SKM-1 (cell line): Measurements from ENCODE around the gene DPYSL4.

Source experiments
- DNase-seq: peaks from one replicate; lab custom pipeline; 2025; ENCODE audit not compliant: unreplicated experiment; lab: John Stamatoyannopoulos, UW

DPYSL4 gene

DNA sequence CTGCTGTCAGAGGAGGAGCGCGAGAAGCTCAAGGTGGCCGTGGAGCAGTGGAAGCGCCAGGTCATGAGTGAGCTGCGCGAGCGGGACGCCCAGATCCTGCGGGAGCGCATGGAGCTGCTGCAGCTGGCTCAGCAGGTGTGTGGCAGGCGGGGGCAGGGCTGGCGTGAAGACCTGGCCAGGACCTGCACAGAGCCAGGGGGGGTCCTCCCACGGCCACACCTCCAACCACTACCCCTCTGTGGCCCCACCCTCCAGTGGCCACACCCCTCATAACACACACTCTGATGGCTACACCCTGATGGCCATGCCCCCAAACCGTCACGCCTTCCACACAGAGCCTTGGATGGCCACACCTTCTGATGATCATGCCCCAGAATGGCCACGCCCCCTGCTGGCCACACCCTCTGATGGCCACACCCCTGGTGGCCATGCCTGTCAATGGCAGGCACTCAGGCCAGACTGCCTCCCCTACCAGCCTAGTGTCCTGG, 23.4 kb upstream of the DPYSL4 start:
- no peak for DNase-seq

DNA sequence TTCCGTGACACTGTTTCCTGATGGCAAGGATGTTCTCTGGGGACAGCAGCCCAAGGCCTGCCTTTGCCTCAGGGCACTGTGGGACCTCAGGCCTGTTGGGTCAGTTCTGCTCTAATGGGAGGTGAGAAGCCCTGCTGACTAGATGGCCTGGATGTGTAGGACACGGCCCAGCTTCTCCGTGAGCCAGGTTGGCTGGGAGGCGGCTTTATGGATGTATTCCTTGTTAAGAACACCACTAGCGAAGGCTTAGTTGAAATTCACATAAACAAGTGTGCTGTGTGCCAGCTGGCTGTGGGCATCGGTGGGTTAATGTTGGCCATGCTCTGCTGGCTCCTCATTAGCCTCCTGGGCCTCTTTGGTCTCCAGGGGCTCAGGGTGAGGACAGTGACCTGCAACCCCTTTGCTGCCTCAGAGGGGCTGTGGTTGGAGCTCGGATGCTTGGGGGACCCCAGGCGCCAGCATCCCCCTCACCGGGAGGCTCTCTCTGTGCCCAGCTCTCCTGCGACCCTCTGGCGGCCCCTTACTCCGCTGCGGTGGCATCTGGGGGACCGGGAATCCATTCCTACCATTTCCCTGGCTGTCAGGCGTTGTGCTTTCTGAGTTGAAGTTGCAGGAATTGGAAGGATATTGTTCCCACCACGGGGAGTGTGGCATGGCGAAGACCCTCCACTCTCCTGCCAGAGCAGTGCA, 22.8 kb upstream of the DPYSL4 start:
- DNase-seq, result no peak

DNA sequence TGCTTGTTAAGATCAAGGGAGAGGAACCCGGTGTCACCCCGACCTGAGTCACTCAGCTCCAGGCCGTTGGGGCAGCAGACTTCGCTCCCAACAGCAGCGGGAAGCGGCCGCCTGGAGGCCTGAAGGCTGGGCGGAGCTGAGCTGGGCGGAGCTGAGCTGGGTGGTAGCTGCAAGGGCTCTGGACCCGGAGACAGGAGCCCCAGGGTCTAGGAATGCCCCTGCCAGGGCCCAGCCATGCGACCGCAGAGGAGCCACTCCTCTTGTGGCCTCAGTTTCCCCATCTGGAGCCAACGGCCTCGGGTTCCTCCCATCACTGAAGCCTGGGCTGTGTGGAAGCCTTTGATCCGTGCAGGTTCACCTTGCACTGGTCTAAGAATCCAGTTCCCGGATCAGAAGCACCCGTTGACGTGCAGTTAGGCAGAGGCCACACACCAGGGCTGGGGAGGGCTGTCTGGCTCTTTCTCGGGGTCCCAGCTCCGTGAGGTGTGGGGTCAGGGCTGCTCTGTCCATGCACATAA, 21.9 kb upstream of the DPYSL4 start:
- DNase-seq, result no peak

DNA sequence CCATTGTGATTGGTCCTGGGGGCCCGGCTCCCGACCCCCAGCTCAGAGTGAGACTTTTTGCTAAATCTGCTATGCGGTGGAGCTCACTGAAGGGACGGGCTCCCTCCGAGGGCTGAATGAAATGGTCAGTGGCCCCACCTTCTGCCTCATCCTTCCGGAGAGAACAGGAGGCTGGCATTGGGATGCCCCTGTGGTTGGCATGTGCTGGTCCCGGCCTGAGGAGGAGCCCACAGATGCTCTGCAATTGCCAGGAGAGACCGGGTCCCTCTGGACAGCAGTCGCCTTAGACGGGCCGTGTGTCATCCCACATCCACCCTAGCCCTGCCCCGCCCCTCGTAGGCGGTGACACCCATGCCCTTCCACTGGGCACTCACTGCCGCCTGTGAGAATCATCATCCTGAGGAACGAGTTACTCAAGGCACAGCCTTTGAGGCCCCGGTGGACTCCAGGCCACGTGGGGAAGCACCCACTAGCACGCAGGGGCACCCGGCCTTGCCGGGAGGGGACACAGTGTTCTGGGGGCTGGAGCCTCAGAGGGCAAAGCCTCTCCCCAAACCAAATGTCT, 21.2 kb upstream of the DPYSL4 start:
- no peak for DNase-seq

DNA sequence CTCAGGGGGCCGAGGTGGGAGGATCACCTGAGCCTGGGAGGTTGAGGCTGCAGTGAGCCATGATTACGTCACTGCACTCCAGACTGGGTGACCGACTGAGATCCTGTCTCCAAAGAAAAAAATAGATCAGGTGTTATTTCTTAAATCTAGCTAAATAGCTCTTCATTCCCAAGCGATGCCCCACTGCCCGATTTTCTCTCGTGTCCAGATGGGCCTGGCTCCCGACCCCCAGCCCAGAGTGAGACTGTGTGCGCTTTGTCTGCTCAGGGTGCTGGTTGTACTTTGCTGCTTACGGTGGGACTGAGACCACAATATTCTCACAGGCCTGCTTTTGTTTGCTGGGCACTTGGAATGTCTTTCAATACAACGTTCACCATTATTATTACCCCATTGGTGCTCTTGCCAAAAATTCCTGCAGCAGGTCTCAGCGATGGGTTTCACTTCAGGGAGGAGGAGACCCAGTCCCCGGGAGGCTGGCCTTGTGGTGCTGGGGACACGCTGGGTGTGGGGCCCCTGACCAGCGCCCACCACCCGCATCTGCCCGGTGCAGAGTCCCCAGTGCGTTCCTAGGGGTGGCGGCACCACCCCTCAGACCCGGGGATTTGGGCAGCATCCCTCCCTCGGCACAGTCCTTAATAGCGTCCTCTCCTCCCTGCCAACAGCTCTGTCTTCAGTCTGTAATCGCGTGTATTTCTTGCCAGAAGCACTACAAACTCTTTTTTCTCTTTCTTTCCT, 20.4 kb upstream of the DPYSL4 start:
- DNase-seq, result no peak

DNA sequence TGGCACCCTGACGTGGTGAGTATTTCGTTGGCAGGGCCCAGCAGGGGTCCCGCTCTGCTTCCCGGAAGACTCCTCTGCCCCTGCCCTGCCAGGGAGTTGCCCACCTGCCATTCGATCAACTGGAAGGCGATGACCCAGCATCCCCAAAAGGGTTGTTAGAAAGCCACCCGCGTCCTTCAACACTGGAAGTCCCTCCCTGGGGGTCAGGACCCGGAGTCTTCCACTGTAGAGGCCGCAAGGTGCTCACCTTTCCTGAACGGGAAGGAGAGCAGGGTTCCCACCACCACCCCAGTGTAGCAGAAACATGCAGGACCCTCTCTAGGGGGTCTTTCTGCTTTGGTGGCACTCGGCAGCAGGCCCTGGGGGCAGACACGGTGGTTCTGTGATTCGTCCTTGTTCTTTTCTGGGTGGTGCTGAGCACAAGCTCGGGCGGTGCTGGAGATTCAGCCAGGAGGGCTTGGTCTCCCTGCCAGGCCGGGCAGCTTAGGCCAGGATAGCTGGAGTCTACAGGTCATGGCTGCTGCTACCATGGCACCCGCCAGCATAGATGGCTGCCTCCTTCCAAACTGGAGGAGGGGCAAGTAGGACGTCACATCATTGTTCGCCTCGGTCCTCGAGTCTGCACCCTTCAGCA, 19.6 kb upstream of the DPYSL4 start:
- no peak for DNase-seq

DNA sequence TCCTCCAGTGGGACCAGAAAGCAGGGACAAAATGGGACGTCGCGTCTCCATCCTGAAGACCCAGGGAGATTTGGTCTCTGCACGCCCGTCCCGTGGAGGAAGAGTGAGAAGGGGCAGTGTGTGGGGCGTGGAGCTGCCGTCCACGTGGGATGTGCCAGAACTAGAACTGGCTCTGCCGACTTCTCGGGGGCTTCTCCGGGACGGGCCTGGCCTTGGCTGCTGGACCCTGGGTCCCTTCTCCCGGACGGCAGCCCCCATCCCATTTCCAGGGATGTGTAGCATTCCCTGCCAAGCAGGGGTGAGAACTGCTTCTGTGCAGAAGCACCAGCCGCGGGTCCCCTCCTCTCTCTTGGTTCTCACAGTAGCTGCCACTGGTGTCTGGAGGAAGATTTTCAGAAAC, 18.8 kb upstream of the DPYSL4 start:
- no peak for DNase-seq

DNA sequence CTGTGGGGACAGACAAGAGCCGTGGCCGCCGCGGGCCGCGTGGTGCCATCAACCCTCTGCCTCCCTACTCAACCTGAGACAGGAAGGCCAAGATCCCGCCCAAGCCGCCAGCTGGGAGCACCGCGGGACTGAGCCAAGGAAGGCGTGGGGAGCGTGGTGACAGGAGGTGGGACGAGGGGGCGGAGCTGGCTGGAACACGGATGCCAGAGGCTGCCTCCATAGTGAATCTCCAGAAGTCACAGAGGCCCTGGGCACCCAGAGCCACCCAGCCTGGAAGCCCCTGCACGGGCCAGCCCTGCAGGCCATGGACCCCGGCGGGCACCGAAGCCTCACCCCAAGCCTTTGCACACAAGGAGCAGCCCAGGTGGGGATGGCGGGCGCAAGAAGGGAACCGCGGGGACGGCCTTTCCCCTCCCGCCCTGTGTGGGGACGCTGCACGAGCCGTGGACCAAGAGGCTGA, 18.1 kb upstream of the DPYSL4 start:
- DNase-seq, result no peak

DNA sequence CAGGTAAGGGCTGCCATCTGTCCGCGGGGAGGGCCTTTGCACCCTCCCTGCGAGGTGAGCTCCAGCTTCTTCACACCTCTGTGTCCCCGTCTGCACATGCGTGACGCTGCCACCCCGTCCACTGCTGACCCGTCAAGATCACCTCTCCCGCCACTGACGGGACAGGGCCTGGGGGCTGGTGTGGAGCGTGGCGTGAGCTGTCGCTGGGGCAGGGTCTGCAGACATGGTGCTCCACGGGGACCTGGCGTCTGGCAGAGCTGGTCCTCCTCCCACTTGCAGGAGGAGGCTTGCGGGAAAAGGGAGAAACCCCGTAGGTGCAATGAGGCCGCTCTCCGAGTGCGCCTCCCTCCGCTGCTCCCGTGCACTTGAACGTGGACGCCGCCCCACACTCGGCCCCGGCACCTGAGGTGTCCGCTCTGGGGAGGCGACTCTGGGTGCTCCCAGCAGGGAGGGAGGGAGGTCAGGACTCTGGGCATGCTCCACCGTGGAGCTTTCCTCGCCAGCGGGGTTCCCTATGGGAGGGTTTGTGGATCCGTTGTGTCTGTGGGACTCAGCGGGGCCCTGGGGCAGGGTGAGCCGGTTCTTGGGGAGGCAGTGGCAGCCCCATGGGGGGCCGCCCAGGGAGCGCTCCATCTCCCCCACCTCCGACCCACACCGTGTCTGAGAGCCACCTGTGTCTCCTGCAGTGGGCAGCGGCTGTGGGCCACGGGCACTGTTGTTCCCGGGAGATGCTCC, 17.6 kb upstream of the DPYSL4 start:
- no peak for DNase-seq

DNA sequence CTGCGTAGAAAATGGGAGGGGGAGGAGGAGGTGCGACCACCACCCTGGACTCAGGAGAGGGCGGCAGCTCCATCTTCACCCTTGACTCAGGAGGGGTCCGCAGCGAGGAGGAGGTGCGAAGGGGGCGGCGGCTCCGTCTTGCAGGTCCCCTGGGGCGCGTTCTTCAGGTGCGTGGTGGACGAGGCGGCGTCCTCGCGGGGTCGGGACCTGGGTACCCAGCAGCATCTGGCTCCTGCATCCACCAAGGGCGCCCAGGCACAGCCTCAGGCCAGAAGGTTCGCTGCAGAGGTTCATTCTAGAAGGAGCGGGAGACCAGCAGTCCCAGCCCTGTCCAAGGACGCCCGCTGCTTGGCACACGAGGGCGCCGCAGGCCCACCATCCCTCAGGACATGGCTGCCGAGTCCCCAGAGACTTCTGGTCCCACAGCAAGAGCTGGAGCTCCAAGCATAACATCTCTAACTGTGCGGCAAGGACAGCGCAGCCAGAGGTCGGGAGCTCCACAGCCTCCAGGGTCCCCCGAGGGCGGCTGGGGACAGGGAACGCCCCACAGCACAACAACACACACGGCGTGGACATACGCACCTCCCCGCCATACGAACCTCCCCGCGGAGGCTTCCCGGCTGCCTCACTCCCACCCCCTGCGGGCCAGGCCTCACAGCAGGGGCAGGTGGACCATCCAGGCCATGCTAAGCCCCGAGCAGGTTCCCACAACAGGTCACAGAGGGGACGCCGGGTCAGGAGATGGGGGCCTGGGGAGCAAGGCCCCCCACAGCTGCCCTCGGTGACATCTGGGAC, 16.8 kb upstream of the DPYSL4 start:
- DNase-seq, result no peak

DNA sequence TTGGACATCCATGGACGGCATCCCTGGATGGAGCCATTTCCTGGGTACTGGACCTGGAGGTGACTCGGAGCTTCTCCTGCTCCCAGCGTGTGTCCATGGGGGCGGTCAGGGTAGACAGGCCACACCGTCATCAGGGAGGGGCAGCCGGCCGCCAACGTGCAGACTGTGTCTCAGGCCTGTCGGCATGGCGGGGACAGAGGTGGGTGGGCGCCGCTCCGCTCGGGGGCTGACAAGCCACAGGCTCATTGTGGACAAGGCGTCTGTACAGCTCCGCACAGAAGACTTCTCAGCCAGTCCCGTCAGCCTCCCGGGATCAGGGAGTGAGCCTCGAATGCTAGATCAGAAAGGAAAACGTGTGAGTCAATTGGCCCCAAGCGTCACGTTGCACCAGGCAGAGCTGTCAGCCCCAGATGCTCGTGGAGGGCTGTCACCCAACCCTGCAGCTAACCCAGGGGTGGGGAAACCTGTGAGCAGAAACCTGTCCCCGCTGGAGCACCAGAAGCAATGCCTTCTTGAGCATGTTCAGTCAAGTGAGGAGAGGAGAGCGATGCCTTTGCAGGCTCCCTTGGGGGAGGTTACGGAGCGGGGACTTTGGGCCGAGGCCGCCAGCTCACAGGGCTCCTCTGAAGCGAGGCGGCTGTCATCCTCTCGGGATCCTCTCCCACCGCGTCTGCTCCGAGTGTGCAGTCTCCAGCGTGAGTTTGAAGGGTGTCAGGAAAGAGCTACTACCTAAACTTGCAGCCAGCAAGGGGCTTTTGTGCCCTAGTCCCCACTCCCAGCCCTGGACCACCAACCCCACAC, 16.0 kb upstream of the DPYSL4 start:
- DNase-seq, result no peak

DNA sequence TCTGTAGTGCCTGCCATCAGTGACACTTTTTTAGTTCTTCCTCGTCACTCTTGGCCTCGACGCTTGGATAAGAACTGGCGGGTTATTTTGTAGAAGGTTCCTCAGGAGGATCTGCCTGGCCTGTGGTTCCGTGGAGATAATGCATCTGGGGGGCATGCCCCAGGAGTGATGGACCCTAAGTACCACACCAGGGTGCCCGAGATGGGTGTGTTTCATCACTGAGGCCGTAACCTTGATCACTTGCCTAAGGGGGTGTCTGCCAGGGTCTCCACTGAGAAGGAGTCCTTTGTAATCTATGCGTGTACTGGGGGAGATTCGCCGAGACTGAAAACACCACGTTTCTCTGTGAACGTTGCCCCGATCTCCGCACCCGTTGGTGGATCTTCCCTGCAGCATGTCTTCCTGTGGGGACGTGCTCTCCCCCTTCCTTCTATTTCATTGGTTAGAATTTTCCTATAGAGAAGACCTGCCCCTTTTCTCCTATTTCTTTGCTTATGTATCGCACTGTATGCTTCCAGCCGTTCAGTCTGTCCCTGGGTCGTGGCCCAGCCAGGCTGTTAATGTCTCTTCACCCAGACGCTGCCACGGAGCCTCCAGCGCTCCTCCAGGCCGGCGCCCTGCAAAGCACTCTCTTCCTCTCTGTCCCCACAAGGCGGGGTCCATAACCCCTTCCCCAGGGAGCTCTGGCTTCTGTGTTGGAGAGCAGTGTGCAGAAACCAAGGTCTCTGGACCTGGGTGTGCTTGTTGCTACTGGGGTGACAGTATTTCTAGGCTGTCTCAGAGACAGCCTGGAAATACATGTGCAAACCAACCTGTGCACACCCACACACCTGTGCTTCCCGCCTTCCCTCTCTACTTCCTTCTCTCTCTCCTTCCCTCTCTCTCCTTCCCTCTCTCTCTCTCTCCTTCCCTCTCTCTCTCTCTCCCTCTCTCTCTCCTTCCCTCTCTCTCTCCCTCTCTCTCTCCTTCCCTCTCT, 14.4 kb upstream of the DPYSL4 start:
- no peak for DNase-seq

DNA sequence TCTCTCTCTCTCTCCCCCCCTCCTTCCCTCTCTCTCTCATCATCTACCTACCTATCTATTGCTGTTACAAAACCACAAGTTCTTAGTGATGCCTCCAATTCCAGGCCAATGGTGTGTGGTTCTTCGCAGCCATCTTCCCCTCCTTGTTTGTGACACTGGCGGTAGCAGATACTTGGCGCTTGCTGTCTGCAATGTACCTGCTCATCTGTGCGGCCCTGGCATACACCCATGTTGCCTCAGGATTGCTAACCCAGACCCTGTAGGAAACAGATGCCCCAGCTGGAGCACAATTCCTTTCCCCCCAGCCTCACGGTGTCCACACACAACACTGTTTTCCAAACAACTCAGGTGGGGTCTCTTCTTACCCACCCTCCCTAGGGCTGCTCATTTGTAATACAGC, 13.6 kb upstream of the DPYSL4 start:
- no peak for DNase-seq

DNA sequence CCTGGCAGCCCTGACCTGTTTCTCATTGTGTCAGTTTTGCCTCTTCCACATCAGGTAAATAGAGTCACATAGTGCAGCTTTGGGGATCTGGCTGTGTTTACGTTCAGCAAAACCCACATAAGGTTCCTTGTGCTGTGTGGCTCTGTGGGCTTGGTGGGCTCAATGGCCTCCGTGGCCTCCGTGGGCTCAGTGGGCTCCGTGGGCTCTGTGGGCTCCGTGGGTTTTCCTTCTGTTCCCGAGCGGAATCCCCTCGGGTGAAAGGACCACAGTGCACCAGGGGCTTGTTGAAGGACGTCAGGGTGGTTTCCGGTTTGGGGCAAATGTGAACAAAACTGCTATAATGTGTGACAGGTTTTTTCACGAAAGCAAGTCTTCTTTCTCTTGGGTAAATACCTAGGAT, 12.5 kb upstream of the DPYSL4 start:
- no peak for DNase-seq

DNA sequence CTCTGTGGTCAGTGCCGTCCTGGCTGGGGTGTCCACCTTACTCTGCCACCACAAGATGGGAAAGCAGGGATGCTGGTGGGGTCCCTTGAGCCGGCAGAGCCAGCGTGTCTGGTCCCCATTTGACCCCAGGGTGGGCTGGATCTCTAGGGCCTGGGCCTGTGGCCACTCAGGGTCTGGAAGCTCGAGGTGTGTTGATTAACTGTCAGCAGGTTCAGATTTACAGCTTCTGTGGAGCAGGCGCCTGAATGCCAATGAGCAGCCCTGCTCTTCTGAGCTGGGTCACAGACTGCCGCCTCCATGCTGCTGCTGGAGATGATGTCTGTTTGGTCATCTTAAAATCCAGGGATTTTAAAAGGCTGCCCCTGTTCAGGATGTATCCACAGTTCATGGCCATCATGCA, 11.3 kb upstream of the DPYSL4 start:
- no peak for DNase-seq

DNA sequence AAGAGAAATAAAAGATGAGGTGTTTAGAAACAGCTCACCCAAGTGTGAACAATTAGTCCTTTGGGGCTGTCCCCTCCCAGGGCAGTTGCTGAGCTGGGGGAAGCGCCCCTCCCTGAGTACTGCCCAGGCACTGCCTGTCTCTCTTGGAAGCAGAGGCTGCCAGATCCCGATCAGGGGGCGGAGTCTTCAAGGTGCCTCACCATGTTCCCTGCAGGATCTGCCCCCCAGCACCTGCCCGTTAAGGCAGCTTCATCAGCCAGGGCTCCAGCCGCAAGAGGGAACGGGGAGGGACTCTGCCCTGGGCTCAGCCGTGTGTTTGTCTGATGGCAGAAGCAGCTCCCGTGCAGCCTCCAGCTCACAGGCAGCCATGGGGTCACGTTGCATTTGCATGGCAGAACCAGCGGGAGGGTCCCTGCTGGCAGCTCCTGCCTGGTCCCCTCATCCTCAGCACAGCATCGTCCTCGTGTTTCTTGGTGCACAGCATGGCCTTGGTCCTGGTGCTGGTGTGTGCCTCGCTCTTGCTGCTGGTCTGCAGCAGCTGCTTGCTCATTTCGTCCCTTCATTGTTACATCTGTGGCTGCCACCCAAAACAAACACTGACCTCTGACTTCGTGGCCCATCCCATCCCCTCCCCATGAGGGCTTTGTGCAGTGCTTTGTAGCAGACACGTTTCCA, 10.7 kb upstream of the DPYSL4 start:
- no peak for DNase-seq

DNA sequence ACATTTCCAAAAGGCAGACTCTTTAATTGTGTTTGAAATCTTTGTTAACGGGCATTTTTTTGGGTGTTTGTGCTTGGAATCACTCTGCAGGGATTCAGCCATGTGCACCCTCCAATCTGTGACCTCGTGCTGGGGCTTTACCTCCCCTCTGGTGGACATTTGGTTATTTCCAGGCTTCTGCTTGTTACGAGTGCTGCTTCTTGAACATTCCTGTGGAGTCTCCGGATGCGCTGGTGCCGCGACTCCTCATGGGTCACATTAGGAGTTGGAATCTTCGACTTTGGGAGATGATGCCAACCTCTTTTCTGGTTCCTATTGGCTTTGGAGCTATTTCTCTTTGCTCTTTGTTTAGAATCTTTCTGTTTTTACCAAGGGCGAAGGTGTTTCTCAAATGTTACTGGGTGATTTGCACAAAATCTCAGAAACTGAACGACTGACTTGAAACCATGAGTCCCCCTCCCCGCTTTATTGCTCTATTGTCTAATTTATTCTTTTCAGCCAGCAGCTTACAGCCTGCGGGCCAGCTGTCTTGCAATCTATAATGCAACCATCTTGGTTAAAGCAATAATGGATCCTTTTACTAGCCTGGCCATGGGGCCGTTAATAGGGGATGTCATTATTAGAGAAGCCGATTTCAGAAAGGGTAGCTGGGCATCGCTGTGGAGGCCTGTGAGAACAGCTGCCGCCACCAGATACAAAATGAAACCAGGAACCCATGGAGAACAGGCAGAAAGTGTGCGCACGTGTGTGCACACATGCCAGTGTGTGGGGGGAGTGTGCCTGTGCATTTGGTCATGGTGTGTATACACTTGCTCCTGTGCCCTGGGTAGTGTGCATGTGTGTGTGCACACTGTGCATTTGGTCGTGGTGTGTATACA, 9.9 kb upstream of the DPYSL4 start:
- DNase-seq, result no peak
